Measurements from ENCODE around the gene PTPRN. TPM values are rescaled to one million over a fixed set of nuclear protein-coding genes. Genes with fewer than 3 reads are reported as not detected.

PTPRN gene
- total and polyA plus RNA-seq, 9 of the 15 experiments (the other 6 are each of a cell fraction or from before 2014, with no cell fraction given), result 0.15 to 2.4 (median 0.43) TPM; not detected in 1

GRCh38 chr2:219253753-219254589 lies 55.2 kb downstream of the PTPRN start, which contains the start of gene TUBA4A (continued):
- TF ChIP-seq ZNF609 (CRISPR knock-in tag; IDR thresholded peaks at IDR 0.05; ENCODE audit: borderline replicate concordance), result no peak
- TF ChIP-seq NCOA6 (IDR thresholded peaks at IDR 0.05), result no peak
- TF ChIP-seq ARID2 (IDR thresholded peaks at IDR 0.05), result no peak
- TF ChIP-seq ZNF347 (CRISPR knock-in tag; IDR thresholded peaks at IDR 0.05; ENCODE audit: low read depth), result no peak
- peak; percentile 62 to 68; a peak in 2 of 4 replicates for TF ChIP-seq MAZ (CRISPR knock-in tag; conservative IDR thresholded peaks at IDR 0.05 in 1 of 2, IDR thresholded peaks at IDR 0.05 in 1 of 2)
- TF ChIP-seq KHSRP (IDR thresholded peaks at IDR 0.05), result no peak
- no peak for TF ChIP-seq PML (IDR thresholded peaks at IDR 0.05; ENCODE audit: low read length)
- TF ChIP-seq ZNF23 (CRISPR knock-in tag; IDR thresholded peaks at IDR 0.05), result no peak
- no peak for TF ChIP-seq TAF7 (tag; IDR thresholded peaks at IDR 0.05)
- TF ChIP-seq SIX5 (IDR thresholded peaks at IDR 0.05; ENCODE audit: borderline replicate concordance in 1 of 2, insufficient read depth in 1 of 2, low read depth in 1 of 2, low read length in 2 of 2), result no peak
- TF ChIP-seq STAT5A (IDR thresholded peaks at IDR 0.05; ENCODE audit: borderline replicate concordance, low read length), result no peak
- TF ChIP-seq TAF1 (IDR thresholded peaks at IDR 0.05; ENCODE audit: control insufficient read depth, extremely low read depth, insufficient read depth, low read length, severe bottlenecking), result peak; percentile 63
- TF ChIP-seq ARID3B (CRISPR knock-in tag; IDR thresholded peaks at IDR 0.05; ENCODE audit: borderline replicate concordance), result no peak
- TF ChIP-seq ARNT (IDR thresholded peaks at IDR 0.05), result no peak
- no peak for TF ChIP-seq HBP1 (CRISPR knock-in tag; IDR thresholded peaks at IDR 0.05)
- peak in 1 of 2 experiments; percentile 38; a peak in 1 of 4 replicates for TF ChIP-seq SIN3A (IDR thresholded peaks at IDR 0.05; ENCODE audit: borderline replicate concordance in 2 of 2, control insufficient read depth in 1 of 2, low read depth in 2 of 2, low read length in 2 of 2)
- TF ChIP-seq ZFP91 (CRISPR knock-in tag; IDR thresholded peaks at IDR 0.05), result no peak
